Kidney (tissue), 14 donors: ENCODE measurements around the gene PITRM1. TPM values are rescaled to one million over a fixed set of nuclear protein-coding genes. Genes with fewer than 3 reads are reported as not detected.
A peak's percentile ranks its signal among the peaks of the same experiment; 100 is the strongest.

Experiments used
- DNase-seq, 5 donors: peaks; one replicate each; pipeline ENCODE4 v3.0.0-alpha.2; 2013 to 2020
- FAIRE-seq: peaks from 2 replicates; lab custom pipeline; 2012; peaks lifted over from hg19 to GRCh38; lab: Jason Lieb, UNC
- H3K27ac ChIP-seq, 2 donors: one replicate each; pipeline ENCODE4 v1.7.0; 2013; ENCODE audit warnings: low read depth in 2 of 2, low read length in 2 of 2, inconsistent platforms in 1 of 2
- H3K27me3 ChIP-seq: one replicate; pipeline ENCODE4 v1.7.1; 2013; ENCODE audit warnings: low read length, inconsistent platforms; ENCODE audit not compliant: control insufficient read depth, insufficient read depth
- H3K36me3 ChIP-seq, 3 donors: one replicate each; pipeline versions ENCODE4 v1.7.0 to v1.7.1; 2013; ENCODE audit warnings: low read length in 3 of 3, control low read depth in 1 of 3, inconsistent platforms in 1 of 3; ENCODE audit not compliant: insufficient read depth in 3 of 3, control insufficient read depth in 2 of 3
- H3K4me1 ChIP-seq, 3 donors: one replicate each; pipeline versions ENCODE4 v1.7.0 to v1.7.1; 2013; ENCODE audit warnings: low read length in 3 of 3, inconsistent platforms in 1 of 3, low read depth in 1 of 3; ENCODE audit not compliant: control insufficient read depth in 2 of 3, insufficient read depth in 2 of 3
- H3K4me3 ChIP-seq, 3 donors: one replicate each; pipeline versions ENCODE4 v1.7.0 to v1.8.1; 2013; ENCODE audit warnings: low read length in 3 of 3, control low read depth in 1 of 3, inconsistent platforms in 1 of 3
- H3K9ac ChIP-seq, 3 donors: one replicate each; pipeline versions ENCODE4 v1.7.0 to v1.7.1; 2013; ENCODE audit warnings: low read length in 3 of 3, control low read depth in 1 of 3, inconsistent platforms in 1 of 3
- H3K9me3 ChIP-seq, 3 donors: one replicate each; pipeline versions ENCODE4 v1.7.0 to v1.7.1; 2013; ENCODE audit warnings: low read length in 3 of 3, control low read depth in 1 of 3, inconsistent platforms in 1 of 3; ENCODE audit not compliant: control insufficient read depth in 2 of 3, insufficient read depth in 1 of 3
- intact Hi-C: fragments of 100-400 bp; cut with DNase I; formaldehyde crosslinking; loops from one replicate; pipeline ENCODE4 v1.11.1; 2022
- polyA plus RNA-seq: library from polyadenylated mRNA; stranded (reverse); fragments of 350-450 nt; fragmentation: Illumina TruSeq; extraction: RNeasy Lipid Tissue Mini Kit (QIAGEN cat#74804); gene quantifications from one replicate; pipeline ENCODE4 v1.2.3, GENCODE V29; 2014; ENCODE audit warnings: low read depth, low replicate concordance; ENCODE audit not compliant: insufficient read depth
- total RNA-seq: library from RNA; stranded (reverse); fragmentation: NEBNext Ultra II Directional; extraction: Animal tissue kit (Norgen Biotek cat#: 25700); gene quantifications from one replicate; pipeline ENCODE4 v1.2.1, GENCODE V29; 2021
- TF ChIP-seq, protein P1 (sequence below): IDR thresholded peaks from 3 replicates; pipeline ENCODE4 v1.5.1; 2012; ENCODE audit warnings: mild to moderate bottlenecking, moderate library complexity, borderline replicate concordance; ENCODE audit not compliant: insufficient read depth; ENCODE audit errors: extremely low read depth
- donor health status: control.
- donor health status: control.
- donor health status: control.
- donor health status: control.
- donor health status: control.
- donor health status: DM: yes; HTN: yes; CAD: no.
- donor health status: Normal renal cell carcinoma (clear cell type).

PITRM1 gene
- total and polyA plus RNA-seq, 2 donors from 2014 or later = 28.8 to 60.7 TPM

DNA sequence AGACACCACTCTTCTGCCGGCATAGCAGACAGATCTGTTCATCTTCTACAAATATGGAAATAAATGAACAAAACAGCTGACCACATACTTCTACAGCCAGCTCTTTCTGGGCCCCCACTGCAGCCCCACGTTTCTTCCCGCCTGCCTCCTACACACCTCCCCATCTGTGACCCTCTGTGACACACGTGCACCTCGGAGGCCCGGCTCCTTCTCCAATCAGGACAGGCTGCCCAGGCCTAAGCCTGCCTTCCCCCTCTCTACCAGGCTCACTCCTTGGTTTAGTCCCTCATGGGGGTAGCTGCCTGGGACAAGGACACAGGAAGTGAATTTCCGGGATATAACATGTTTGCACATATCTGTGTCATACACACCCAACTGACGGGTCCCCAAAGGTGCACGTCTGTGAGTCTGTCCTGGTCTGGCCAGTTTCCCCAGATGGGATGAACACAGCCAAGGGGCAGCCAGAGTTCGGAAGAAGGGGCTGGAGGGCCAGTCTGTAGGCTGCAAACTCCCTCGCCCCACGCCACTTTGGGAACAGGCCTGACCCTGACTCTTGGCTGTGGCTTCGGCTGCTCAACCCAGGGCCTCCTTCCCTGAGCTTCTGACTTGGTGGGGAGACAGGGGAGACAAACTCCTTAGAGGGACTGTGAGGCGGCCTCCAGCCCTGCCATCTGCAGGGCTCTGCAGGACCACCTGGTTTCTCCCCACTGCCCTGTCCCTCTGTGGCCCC is 30.3 kb downstream of the PITRM1 start:
- FAIRE-seq = no peak
- H3K9ac ChIP-seq = no peak overlapping the region
- intact Hi-C loops = no loop called here
- H3K36me3 ChIP-seq = peaks cover 0 to 76% (median 51%) of the 10 kb centered on the region in 3 donors
- no peaks in the 10 kb centered on the region for H3K9me3 ChIP-seq
- H3K4me3 ChIP-seq = no peak overlapping the region
- H3K27ac ChIP-seq = no peak overlapping the region
- H3K4me1 ChIP-seq = no peaks in the 10 kb centered on the region
- H3K27me3 ChIP-seq = no peaks in the 10 kb centered on the region
- DNase-seq = peak in 1 of 5 donors; percentile 55
- TF ChIP-seq, protein P1, sequence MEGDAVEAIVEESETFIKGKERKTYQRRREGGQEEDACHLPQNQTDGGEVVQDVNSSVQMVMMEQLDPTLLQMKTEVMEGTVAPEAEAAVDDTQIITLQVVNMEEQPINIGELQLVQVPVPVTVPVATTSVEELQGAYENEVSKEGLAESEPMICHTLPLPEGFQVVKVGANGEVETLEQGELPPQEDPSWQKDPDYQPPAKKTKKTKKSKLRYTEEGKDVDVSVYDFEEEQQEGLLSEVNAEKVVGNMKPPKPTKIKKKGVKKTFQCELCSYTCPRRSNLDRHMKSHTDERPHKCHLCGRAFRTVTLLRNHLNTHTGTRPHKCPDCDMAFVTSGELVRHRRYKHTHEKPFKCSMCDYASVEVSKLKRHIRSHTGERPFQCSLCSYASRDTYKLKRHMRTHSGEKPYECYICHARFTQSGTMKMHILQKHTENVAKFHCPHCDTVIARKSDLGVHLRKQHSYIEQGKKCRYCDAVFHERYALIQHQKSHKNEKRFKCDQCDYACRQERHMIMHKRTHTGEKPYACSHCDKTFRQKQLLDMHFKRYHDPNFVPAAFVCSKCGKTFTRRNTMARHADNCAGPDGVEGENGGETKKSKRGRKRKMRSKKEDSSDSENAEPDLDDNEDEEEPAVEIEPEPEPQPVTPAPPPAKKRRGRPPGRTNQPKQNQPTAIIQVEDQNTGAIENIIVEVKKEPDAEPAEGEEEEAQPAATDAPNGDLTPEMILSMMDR = no peak

DNA sequence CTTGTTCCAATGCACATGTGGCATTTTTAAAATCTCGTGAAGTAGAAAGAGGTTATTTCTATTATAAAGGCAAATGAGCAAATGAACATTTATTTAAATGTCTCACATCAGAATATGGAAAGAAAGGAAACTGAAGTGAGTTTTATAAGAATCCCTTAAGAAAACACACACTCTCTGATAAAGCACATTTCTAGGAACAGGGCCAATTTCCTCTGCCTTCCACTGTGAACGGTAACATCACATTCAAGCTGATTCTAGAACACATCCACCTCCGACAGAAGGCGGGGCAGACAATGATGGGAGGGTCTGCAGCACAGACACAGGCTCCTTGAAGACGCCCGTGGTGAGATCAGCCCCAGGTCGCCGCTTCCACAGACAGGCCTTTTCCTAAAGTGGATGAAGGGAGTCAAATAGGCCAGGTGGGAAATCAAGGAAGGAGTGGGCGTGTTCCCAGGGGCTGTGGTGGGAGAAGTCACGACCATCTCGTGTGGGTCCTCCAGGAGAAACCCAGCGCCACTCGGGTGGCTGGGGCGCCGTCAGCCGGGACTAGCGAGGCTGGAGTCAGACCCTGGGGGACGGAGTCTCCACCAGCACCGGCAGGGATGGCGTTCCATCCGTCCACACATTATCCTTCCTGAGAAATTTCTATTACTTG is 31.1 kb downstream of the PITRM1 start:
- no peak overlapping the region for H3K4me3 ChIP-seq
- no peak overlapping the region for H3K9ac ChIP-seq
- intact Hi-C loops = no loop called here
- no peaks in the 10 kb centered on the region for H3K4me1 ChIP-seq
- peaks cover 0 to 80% (median 47%) of the 10 kb centered on the region in 3 donors for H3K36me3 ChIP-seq
- DNase-seq = peak in 2 of 5 donors; percentile 24 to 61
- H3K9me3 ChIP-seq = no peaks in the 10 kb centered on the region
- H3K27ac ChIP-seq = no peak overlapping the region
- TF ChIP-seq, protein P1 = no peak
- FAIRE-seq = no peak
- H3K27me3 ChIP-seq = no peaks in the 10 kb centered on the region

DNA sequence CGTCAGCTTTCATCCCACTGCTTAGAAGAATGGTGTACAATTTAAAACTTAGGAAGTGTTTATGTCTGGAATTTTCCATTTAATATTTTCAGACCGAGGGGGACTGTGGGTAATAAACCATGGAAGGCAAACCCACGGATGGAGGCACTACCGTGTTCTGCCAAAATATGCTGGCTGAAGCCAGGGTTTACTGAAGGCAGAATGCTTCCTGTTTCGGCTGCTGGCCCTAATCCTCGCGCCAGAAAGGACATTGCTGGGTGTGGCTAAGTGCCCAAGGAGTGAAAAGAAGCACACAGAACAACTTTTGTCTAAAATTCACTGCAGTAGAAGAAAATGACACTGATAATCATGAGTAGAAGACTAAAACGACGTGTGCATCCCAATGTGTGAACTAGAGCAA is 32.3 kb downstream of the PITRM1 start:
- FAIRE-seq = no peak
- H3K27ac ChIP-seq = no peak overlapping the region
- peaks cover 0 to 78% (median 48%) of the 10 kb centered on the region in 3 donors for H3K36me3 ChIP-seq

More for the DNA sequence above, 32.3 kb downstream of the PITRM1 start:
- Histone ChIP-seq H3K9me3 (no peaks in the 10 kb centered on the region), H3K27me3 (no peaks in the 10 kb centered on the region), H3K4me3 (no peak overlapping the region), H3K9ac (no peak overlapping the region), H3K4me1 (no peaks in the 10 kb centered on the region)
- intact Hi-C loops = no loop called here
- TF ChIP-seq, protein P1 = no peak
- no peak for DNase-seq
